G401 (cell line): ENCODE data around the gene AP3B2. TPM values are rescaled to one million over a fixed set of nuclear protein-coding genes. Genes with fewer than 3 reads are reported as not detected.

Experiments used
- DNase-seq: peaks from one replicate; pipeline ENCODE4 v3.0.0-alpha.2; 2015; ENCODE audit warnings: low spot score
- in situ Hi-C: cut with HindIII; loops from 2 replicates; pipeline ENCODE4 v1.10.0; 2016; ENCODE audit warnings: low sequenced_read_pairs, mixed read lengths
- total RNA-seq: library from RNA; depleted of rRNA; stranded (reverse); fragments of >200 nt; shearing (Covaris generic); gene quantifications from 2 replicates; pipeline ENCODE4 v1.2.3, GENCODE V29; 2014; rRNA removed

AP3B2 gene
- total RNA-seq, 1 experiment from 2014 or later, result 5.3 TPM

DNA sequence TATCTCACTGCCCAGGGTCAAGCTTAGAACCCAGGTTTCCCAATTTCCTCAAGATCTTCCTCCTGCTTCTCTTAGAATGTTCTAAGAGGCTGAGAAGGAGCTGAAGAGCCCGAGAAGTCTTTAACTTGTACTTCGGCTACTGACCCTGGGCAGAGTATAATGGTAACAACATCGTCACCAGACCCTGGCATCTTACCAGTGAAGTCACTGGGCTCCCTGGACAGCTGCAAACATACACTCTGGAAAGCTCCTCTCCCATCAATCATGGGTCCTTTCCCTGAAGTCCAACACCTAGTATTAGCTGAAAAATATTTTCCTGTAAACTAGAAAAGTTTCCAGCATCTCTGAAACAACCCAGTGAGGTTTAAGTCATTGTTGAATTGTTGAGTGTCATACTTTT, 85.2 kb downstream of the AP3B2 start:
- DNase-seq, result no peak
- in situ Hi-C loops, result no loop called here

DNA sequence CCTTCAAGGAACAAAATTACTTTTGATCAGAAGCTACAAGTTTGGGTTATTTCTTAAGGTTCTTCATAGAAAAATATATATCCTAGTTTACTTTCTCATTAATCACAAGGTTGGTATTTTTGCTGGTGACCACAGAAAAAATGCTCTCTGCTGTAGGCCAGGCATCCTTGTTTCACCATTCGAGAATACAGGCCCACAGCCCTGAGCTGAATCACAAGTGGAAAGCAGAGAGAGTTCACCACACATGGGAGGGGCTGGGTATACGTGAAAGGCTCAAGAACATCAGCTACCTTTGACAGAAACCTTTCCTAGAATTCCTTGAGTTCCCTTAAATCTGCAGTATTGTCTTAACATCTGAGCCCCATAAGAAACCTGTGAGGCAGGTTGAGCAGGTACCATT, 85.7 kb downstream of the AP3B2 start:
- in situ Hi-C loops, result no loop called here
- no peak for DNase-seq

DNA sequence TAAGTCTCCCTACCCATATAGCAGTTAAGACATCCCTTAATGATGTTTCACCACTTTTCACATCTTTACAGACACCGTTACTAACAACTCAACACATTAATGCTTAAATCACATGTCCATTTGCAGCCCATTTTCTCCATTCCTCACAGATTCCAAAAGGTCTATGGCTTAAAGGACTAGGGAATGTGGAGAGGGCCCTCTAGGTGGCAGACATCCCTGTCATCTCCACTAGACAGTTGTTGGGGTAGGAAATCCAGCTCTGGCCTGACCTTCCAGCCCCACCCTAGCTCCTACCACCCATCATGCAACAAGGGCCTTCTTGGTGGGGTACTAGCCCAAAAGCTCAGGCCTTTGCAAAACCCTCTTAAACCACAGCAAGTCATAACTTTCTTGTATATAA, 87.7 kb downstream of the AP3B2 start:
- in situ Hi-C loops, result no loop called here
- no peak for DNase-seq

DNA sequence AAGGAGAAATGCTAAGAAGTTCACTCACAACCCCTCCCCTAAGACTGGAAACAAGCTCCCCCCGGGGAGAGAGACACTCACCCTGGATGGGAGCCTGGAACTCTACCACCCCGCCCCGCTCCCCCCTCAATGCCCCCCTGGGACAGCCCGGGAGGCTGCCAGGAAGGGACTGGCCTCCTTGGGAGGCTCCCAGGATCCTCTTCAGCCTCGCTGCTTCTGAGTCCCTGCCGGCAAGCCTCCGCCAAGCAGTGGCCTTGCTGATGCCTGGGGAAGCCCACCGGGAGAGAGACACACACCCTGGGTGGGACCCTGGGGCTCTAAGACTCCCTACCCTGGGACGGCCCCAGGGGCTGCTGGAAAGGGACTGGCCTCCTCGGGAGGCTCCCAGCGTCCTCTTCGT, 95.9 kb downstream of the AP3B2 start:
- DNase-seq, result no peak
- in situ Hi-C loops, result no loop called here

DNA sequence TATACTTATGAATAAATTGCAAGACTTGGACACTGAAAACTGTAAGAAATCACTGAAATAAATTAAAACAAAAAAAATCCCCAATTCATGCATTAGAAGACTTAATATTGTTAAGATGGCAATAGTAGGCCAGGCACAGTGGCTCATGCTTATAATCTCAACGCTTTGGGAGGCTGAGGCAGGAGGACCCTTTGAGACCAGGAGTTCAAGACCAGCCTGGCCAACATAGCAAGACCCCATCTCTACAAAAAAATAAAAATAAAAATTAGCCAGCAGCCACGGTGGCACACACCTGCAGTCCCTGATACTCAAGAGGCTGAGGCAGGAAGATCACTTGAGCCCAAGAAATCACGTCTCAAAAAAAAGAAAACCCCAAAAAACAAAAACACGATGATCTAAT, 98.3 kb downstream of the AP3B2 start:
- no peak for DNase-seq
- in situ Hi-C loops, result no loop called here

Other genes with a start within 250 kb of the AP3B2 start
- gene RPS17, start 169.4 kb downstream of the AP3B2 start, total RNA-seq, result 4,982 and 6,687 TPM in 2 replicates
- gene CPEB1, start 62.5 kb downstream of the AP3B2 start, total RNA-seq, result 20.6 and 34.0 TPM in 2 replicates
- not detected in 2 replicates for gene FSD2, start 96.2 kb upstream of the AP3B2 start, total RNA-seq
- gene WHAMM, start 99.8 kb upstream of the AP3B2 start, total RNA-seq, result 6.7 and 8.2 TPM in 2 replicates
- 36.0 and 40.4 TPM in 2 replicates for gene HOMER2, start 242.8 kb upstream of the AP3B2 start, total RNA-seq